HL-60 (cell line): ENCODE measurements around the gene RGS6.
"Not testable (repeated sequence)": the region's sequence is repeated elsewhere in the genome, so short reads cannot be mapped to it uniquely, and the experiment has no call there.

ENCODE experiments used
- CTCF ChIP-seq: IDR thresholded peaks from one replicate; pipeline ENCODE4 v1.5.1; 2011; ENCODE audit warnings: low read length, control low read depth, inconsistent platforms; ENCODE audit not compliant: insufficient read depth
- POLR2AphosphoS5 ChIP-seq: IDR thresholded peaks from 2 replicates; pipeline ENCODE4 v1.6.1; 2012; ENCODE audit warnings: low read depth
- REST ChIP-seq: IDR thresholded peaks from 2 replicates; pipeline ENCODE4 v1.6.1; 2012; ENCODE audit warnings: low read depth; ENCODE audit not compliant: insufficient replicate concordance

GRCh38 chr14:72477578-72477977 is 545.3 kb downstream of the RGS6 start:
- not testable (repeated sequence) for TF ChIP-seq CTCF, REST, POLR2AphosphoS5
